HUDEP-2 (cell line): ENCODE data around the gene PEX19.
A peak's percentile ranks its signal among the peaks of the same experiment; 100 is the strongest.

Source experiments
- DNase-seq, 76 experiments: peaks; one replicate each; lab custom pipeline; 2025; ENCODE audit not compliant: unreplicated experiment in 76 of 76; lab: John Stamatoyannopoulos, UW

PEX19 gene

GRCh38 chr1:160243767-160244166, 41.2 kb downstream of the PEX19 start:
- DNase-seq: no peak

- no peak for DNase-seq
Measured at GRCh38 chr1:160239582-160240299, 45.2 kb downstream of the PEX19 start.

GRCh38 chr1:160238408-160238807, 46.5 kb downstream of the PEX19 start:
- DNase-seq: peak in 1 of 76 experiments; percentile 5

GRCh38 chr1:160237558-160237957, 47.4 kb downstream of the PEX19 start:
- DNase-seq: no peak

- no peak for DNase-seq
Measured at GRCh38 chr1:160236806-160237205, 48.1 kb downstream of the PEX19 start.

GRCh38 chr1:160232911-160233310, 52.0 kb downstream of the PEX19 start:
- DNase-seq: no peak

GRCh38 chr1:160228431-160228830, 56.5 kb downstream of the PEX19 start:
- no peak for DNase-seq

GRCh38 chr1:160227561-160227960, 57.4 kb downstream of the PEX19 start:
- DNase-seq: no peak

- no peak for DNase-seq
Measured at GRCh38 chr1:160227034-160227433, 57.9 kb downstream of the PEX19 start.
